ENCODE data around the gene SMG6.
A peak's percentile ranks its signal among the peaks of the same experiment; 100 is the strongest.

The SMG6 gene

DNA sequence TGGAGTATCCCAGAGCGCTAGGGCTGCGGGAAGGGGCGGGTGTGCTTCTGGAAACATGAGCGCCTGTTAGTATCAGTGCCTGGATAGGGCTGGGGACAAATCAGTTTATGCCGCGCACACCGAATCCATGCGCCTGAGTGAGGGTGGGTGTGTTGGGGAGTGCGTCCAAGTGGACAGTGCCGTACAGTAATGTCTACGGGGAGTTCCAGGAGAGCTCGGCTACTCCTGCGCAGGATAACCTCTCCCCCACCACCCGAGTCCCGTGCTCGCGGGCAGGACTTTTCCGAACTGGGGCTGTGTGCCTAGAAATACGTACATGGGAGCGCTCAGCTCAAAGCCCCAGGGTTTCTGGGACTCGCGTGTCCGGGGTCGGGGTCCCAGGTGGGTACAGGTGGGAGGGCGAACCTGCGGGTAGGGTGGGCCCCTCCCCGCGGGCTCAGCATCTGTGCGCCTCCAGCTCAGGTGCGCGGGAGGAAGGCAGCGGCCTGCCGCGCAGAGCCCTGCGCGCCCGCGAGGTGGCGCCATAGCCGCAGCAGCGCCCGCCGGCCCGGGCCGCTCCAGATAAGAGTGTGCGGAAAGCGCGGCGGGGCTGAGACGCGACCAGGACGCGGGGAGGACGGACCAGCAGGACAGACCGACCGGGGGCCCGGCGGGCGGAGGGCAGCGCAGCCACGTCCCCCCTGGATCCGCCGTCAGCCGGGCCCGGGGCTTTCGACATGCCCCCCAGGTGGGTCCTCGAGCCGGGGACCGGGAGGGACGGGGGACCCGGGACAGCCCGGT is 248.9 kb downstream of the SMG6 start, which contains the start of gene HIC1:
Gene HIC1 (plus strand): TSS at position 592 of the 780 bp plus-strand sequence. CDS start 1,588 bp downstream, outside the sequence.
- Histone ChIP-seq H3K27me3 (peaks cover 0 to 51% of the 10 kb centered on the region in 2 donors), H3K4me3 (peak within 1 kb of the TSS; percentile 51 to 60), H3K27ac (peak within 1 kb of the TSS; percentile 65 to 69)

DNA sequence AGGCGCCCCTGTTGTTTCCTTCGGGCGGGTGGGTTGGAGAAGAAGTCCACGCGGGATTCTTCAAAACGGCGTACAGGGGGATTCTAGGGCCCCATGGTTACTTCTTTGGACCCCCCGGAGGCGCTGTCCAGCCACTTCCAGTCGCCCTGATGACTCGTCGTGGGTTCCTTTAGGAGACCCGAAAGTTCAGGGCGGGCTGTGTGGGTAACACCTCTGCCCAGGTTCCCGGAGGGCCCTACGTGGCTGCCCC is 249.4 kb downstream of the SMG6 start:
- TF ChIP-seq, protein P1, sequence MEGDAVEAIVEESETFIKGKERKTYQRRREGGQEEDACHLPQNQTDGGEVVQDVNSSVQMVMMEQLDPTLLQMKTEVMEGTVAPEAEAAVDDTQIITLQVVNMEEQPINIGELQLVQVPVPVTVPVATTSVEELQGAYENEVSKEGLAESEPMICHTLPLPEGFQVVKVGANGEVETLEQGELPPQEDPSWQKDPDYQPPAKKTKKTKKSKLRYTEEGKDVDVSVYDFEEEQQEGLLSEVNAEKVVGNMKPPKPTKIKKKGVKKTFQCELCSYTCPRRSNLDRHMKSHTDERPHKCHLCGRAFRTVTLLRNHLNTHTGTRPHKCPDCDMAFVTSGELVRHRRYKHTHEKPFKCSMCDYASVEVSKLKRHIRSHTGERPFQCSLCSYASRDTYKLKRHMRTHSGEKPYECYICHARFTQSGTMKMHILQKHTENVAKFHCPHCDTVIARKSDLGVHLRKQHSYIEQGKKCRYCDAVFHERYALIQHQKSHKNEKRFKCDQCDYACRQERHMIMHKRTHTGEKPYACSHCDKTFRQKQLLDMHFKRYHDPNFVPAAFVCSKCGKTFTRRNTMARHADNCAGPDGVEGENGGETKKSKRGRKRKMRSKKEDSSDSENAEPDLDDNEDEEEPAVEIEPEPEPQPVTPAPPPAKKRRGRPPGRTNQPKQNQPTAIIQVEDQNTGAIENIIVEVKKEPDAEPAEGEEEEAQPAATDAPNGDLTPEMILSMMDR (IDR thresholded peaks at IDR 0.05): no peak
- peak overlapping the region; percentile 51 to 60 for H3K4me3 ChIP-seq
- H3K27ac ChIP-seq: peak overlapping the region in 1 of 2 donors; percentile 8
- H3K36me3 ChIP-seq: peaks cover 0 to 19% (median 6%) of the 10 kb centered on the region in 3 donors
- DNase-seq: no peak
- no peaks in the 10 kb centered on the region for H3K9me3 ChIP-seq
- intact Hi-C loops (cut with DNase I; ENCODE audit: low total_unique reads): loop anchor here (2.0 kb wide), 1 partner anchor 191 kb away; no protein-coding TSS in a partner anchor
- peaks cover 0 to 53% (median 46%) of the 10 kb centered on the region in 4 donors for H3K4me1 ChIP-seq
- peaks cover 0 to 56% of the 10 kb centered on the region in 2 donors for H3K27me3 ChIP-seq

More for the DNA sequence above, 248.9 kb downstream of the SMG6 start, which contains the start of gene HIC1:
- DNase-seq: peak; percentile 74 to 87
- Histone ChIP-seq H3K36me3 (peaks cover 0 to 23% (median 6%) of the 10 kb centered on the region in 3 donors), H3K4me1 (peaks cover 0 to 52% (median 41%) of the 10 kb centered on the region in 4 donors), H3K9me3 (no peaks in the 10 kb centered on the region)
- TF ChIP-seq, protein P1 (IDR thresholded peaks at IDR 0.05): peak; percentile 97 to 98
- intact Hi-C loops (cut with DNase I; ENCODE audit: low total_unique reads): loop anchor here (2.0 kb wide), 1 partner anchor 190 kb away; no protein-coding TSS in a partner anchor

DNA sequence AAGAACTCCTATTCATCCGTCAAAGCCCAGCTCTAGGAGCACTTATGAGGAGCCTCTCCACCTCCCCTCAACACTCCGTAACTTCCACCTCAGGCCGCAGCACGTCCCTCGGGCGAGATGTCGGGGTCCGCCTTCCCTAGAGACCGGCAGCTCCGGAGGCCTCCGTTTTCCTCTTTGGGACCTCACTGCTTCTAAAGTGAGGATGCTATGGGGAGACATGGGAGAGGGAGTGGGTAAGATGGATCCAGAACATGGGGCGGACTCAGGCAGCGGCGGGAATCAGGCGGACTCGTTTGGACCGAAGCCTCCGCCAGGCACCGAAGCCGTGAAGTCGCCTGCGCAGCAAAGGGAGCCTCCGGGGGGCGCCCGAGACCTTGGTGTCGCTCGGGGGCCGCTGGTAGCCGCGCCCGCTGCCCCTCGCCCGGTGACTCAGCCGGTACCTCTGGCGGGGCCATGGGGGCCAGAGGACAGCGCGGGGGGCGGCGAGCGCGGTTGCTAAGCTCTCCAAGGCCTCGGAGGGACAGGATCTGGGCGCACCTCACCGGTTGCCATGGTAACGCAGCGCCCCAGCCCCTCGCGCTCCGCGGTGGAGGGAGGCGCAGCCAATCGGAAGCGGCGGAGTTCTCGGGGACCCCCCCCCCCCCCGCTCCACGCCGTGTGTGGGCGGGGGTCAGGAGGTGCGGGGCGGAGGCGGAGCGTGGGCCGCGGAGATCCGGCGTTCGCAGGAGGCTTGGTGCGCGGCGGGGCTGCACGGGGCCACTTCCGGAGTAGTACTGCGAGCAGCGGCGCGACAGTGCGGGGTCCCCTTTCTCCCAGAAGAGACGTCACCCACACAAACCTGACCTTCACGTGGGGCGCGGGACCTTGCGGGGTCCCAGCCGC is 250.0 kb downstream of the SMG6 start:
- Histone ChIP-seq H3K9me3 (no peaks in the 10 kb centered on the region), H3K27ac (no peak overlapping the region), H3K36me3 (peaks cover 0 to 16% (median 6%) of the 10 kb centered on the region in 3 donors), H3K27me3 (peaks cover 0 to 61% of the 10 kb centered on the region in 2 donors), H3K4me3 (peak overlapping the region; percentile 51 to 60), H3K4me1 (peaks cover 0 to 58% (median 50%) of the 10 kb centered on the region in 4 donors)
- intact Hi-C loops (cut with DNase I; ENCODE audit: low total_unique reads): loop anchor here (2.0 kb wide), 1 partner anchor 191 kb away; no protein-coding TSS in a partner anchor
- peak in 1 of 2 donors; percentile 73 for DNase-seq
- TF ChIP-seq, protein P1 (IDR thresholded peaks at IDR 0.05): peak; percentile 42 to 43

DNA sequence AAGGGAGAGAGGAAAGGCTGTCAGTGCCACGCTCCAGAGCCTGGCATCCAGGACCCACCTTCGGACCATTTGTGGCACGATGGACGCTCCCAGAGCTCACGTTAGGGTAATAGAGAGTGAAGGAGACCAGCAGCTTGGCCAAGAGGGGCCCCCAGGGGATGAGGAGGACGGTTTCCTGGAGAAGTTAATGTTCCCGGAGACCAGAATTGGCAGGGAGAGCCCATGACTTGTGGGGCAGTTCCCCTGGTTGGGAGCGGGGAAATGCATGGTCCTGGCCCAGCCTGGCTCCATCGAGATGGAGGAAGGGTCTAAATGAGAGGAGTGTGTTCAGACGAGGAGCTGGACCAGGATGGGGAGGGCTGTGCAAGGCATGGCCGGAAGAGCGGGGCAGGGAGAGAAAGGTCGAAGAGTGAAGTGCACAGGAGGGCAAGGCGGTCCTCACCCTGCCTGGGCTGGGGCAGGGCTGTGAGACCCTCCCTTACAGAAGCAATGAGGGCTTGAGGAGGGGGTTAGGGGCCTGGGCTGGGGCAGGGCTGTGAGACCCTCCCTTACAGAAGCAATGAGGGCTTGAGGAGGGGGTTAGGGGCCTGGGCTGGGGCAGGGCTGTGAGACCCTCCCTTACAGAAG is 251.5 kb downstream of the SMG6 start:
- H3K4me1 ChIP-seq: peaks cover 0 to 58% (median 51%) of the 10 kb centered on the region in 4 donors
- intact Hi-C loops (cut with DNase I; ENCODE audit: low total_unique reads): no loop called here
- DNase-seq: no peak

More for the DNA sequence above, 251.5 kb downstream of the SMG6 start:
- Histone ChIP-seq H3K36me3 (peaks cover 0 to 2% (median 0%) of the 10 kb centered on the region in 3 donors), H3K27me3 (peaks cover 0 to 69% of the 10 kb centered on the region in 2 donors), H3K27ac (no peak overlapping the region), H3K4me3 (no peak overlapping the region), H3K9me3 (no peaks in the 10 kb centered on the region)
- TF ChIP-seq, protein P1 (IDR thresholded peaks at IDR 0.05): no peak
